K562 (cell line): Measurements from ENCODE around the gene EML6. TPM values are rescaled to one million over a fixed set of nuclear protein-coding genes. Genes with fewer than 3 reads are reported as not detected.

ENCODE experiments used
- ATAC-seq: fragments of 200-7000 bp; cut with Tn5 transposase; 3 replicates; pipeline ENCODE4 v1.9.1; 2020; ENCODE audit warnings: moderate library complexity
- BruUV-seq: library from RNA; stranded (reverse); fragments of 400-500 nt; replicated peaks from 2 replicates; lab custom pipeline; 2021; lab: Mats Ljungman, UMichigan
- CTCF ChIA-PET: fragments of 300-600 bp; formaldehyde crosslinking; extraction: SDS; loops from one replicate; lab custom pipeline; 2021; ENCODE audit warnings: low intra/inter-chr PET ratio; lab: Yijun Ruan, JAX
- POLR2A ChIA-PET: fragments of 300-600, 350-650 bp; sonication (Branson Sonifier 250); formaldehyde crosslinking; extraction: SDS; loops from one replicate; lab custom pipeline; 2021; ENCODE audit warnings: antibody characterized with exemption, inconsistent platforms; lab: Yijun Ruan, JAX
- DNase-seq, 4 experiments: peaks; one replicate each; pipeline versions ENCODE4 v3.0.0 to v3.0.0-alpha.2; 2011 to 2018; ENCODE audit warnings: low spot score in 3 of 4, mixed read lengths in 3 of 4; ENCODE audit errors: extremely low read depth in 1 of 4
- FAIRE-seq: peaks from 2 replicates; lab custom pipeline; 2011; peaks lifted over from hg19 to GRCh38; lab: Jason Lieb, UNC
- H2AFZ ChIP-seq: 2 replicates; pipeline ENCODE4 v1.6.0; 2011; ENCODE audit warnings: low read depth, low read length, control low read depth, inconsistent platforms
- H3K27ac ChIP-seq: fragments of 200-600 bp; 3 replicates; pipeline ENCODE4 v1.8.0; 2011; ENCODE audit warnings: low read depth, mild to moderate bottlenecking, control low read depth, inconsistent platforms, low read length, moderate library complexity, mixed read lengths; ENCODE audit errors: extremely low read depth
- H3K27me3 ChIP-seq, 2 experiments: fragments of 300-600 bp in 1 of 2; 2 replicates in 1 of 2; 3 replicates in 1 of 2; pipeline versions ENCODE4 v1.6.0 to v1.8.0; 2011; ENCODE audit warnings: inconsistent platforms in 2 of 2, low read length in 2 of 2, mild to moderate bottlenecking in 1 of 2, mixed read lengths in 1 of 2, moderate library complexity in 1 of 2; ENCODE audit not compliant: control insufficient read depth in 2 of 2, insufficient read depth in 2 of 2
- H3K36me3 ChIP-seq: fragments of 300-600 bp; 3 replicates; pipeline ENCODE4 v1.8.0; 2011; ENCODE audit warnings: mild to moderate bottlenecking, low read length, inconsistent platforms; ENCODE audit not compliant: control insufficient read depth, insufficient read depth
- H3K4me1 ChIP-seq, 2 experiments: fragments of 200-600 bp in 1 of 2; replicated peaks in 1 of 2; 2 replicates in 1 of 2; 3 replicates in 1 of 2; pipeline versions ENCODE4 v1.5.1 to v1.8.0; 2011; ENCODE audit warnings: inconsistent platforms in 2 of 2, low read length in 2 of 2, mild to moderate bottlenecking in 1 of 2, mixed read lengths in 1 of 2, moderate library complexity in 1 of 2; ENCODE audit not compliant: control insufficient read depth in 2 of 2, insufficient read depth in 2 of 2
- H3K4me2 ChIP-seq: 2 replicates; pipeline ENCODE4 v1.6.1; 2011; ENCODE audit warnings: low read length, control low read depth, inconsistent platforms, mixed read lengths; ENCODE audit not compliant: insufficient read depth
- H3K4me3 ChIP-seq: fragments of 200-600 bp; sonication (generic), shearing (Covaris generic); 2 replicates; pipeline ENCODE4 v1.5.1; 2016; ENCODE audit warnings: control low read depth, inconsistent platforms
- H3K79me2 ChIP-seq: fragments of 200-600 bp; 3 replicates; pipeline ENCODE4 v1.8.0; 2011; ENCODE audit warnings: low read length, inconsistent platforms; ENCODE audit not compliant: control insufficient read depth, insufficient read depth
- H3K9ac ChIP-seq, 2 experiments: 2 replicates each; pipeline versions ENCODE4 v1.6.0 to v1.6.1; 2011; ENCODE audit warnings: low read depth in 2 of 2, low read length in 2 of 2, control low read depth in 1 of 2, inconsistent platforms in 1 of 2, mild to moderate bottlenecking in 1 of 2, mixed read lengths in 1 of 2; ENCODE audit not compliant: insufficient read depth in 1 of 2
- H3K9me1 ChIP-seq: one replicate; pipeline ENCODE4 v1.6.0; 2011; ENCODE audit warnings: inconsistent platforms, mild to moderate bottlenecking, low read length, moderate library complexity; ENCODE audit not compliant: control insufficient read depth, insufficient read depth
- H3K9me3 ChIP-seq: replicated peaks from 2 replicates; pipeline ENCODE4 v1.5.1; 2011; ENCODE audit warnings: low read depth, low read length, inconsistent platforms; ENCODE audit not compliant: control insufficient read depth, insufficient read depth
- H4K20me1 ChIP-seq: replicated peaks from 2 replicates; pipeline ENCODE4 v1.6.1; 2011; ENCODE audit warnings: low read length, inconsistent platforms, mixed read lengths; ENCODE audit not compliant: control insufficient read depth, insufficient read depth
- COPS2 ChIP-seq: fragments of 450-650 bp; conservative IDR thresholded peaks from 2 replicates; pipeline ENCODE4 v1.6.1; 2016; ENCODE audit warnings: mild to moderate bottlenecking, moderate library complexity
- CTCFL ChIP-seq: IDR thresholded peaks from 2 replicates; pipeline ENCODE4 v1.6.1; 2011; ENCODE audit warnings: borderline replicate concordance, low read depth, mild to moderate bottlenecking, moderate library complexity, low read length; ENCODE audit not compliant: insufficient read depth, poor library complexity, severe bottlenecking
- PTTG1 ChIP-seq: fragments of 450-650 bp; IDR thresholded peaks from 2 replicates; pipeline ENCODE4 v1.6.1; 2016; ENCODE audit warnings: low read depth, mild to moderate bottlenecking, missing genetic modification characterization, missing compliant biosample characterization
- RERE ChIP-seq: sonication (generic); formaldehyde crosslinking; IDR thresholded peaks from 2 replicates; pipeline ENCODE4 v1.8.0; 2023; ENCODE audit warnings: missing genetic modification reagents, mild to moderate bottlenecking, borderline replicate concordance
- SP2 ChIP-seq: IDR thresholded peaks from 2 replicates; pipeline ENCODE4 v1.6.1; 2011; ENCODE audit warnings: mild to moderate bottlenecking, low read depth, low read length, moderate library complexity; ENCODE audit not compliant: poor library complexity, severe bottlenecking; ENCODE audit errors: extremely low read depth
- ZNF445 ChIP-seq: fragments of 250-450 bp; sonication (Bioruptor Pico); IDR thresholded peaks from 2 replicates; pipeline ENCODE4 v1.4.0; 2020; ENCODE audit warnings: low read depth, mild to moderate bottlenecking, moderate library complexity
- WGBS: fragments of 100-300 bp; shearing (Covaris generic); methylation state at CpG from one replicate; pipeline ENCODE4 v1.1.6; 2016; ENCODE audit warnings: low coverage, mixed read lengths; ENCODE audit not compliant: insufficient coverage; ENCODE audit errors: missing lambda C conversion rate; 5-methylcytosine and 5-hydroxymethylcytosine counted together
- in situ Hi-C: fragments of 300-500 bp; cut with MboI; formaldehyde crosslinking; loops from 4 replicates; pipeline ENCODE4 v1.15.0; 2018; ENCODE audit warnings: inconsistent platforms, mixed read lengths
- intact Hi-C: fragments of 100-400 bp; cut with micrococcal nuclease; formaldehyde crosslinking; loops from 2 replicates; pipeline ENCODE4 v1.14.2; 2022
- polyA plus RNA-seq, 8 experiments: library from polyadenylated mRNA; depleted of rRNA in 4 of 8; stranded (reverse) in 5 of 8; unstranded in 3 of 8; fragments of >200 nt; fragmentation: Nextera tagmentation in 2 of 8; fragmentation: Illumina TruSeq in 1 of 8; extraction: Ambion mirVana in 2 of 8; extraction: Trizol in 1 of 8; gene quantifications; 2 replicates each; pipeline versions ENCODE4 v1.2.1 to v1.2.3, GENCODE V29; 2011 to 2014; ENCODE audit warnings: inconsistent platforms in 1 of 8, missing spikeins in 1 of 8
- total RNA-seq, 7 experiments: library from RNA; depleted of rRNA in 6 of 7; stranded (reverse); fragments of >200 nt in 6 of 7; fragmentation: Illumina TruSeq in 2 of 7; extraction: Trizol in 2 of 7; gene quantifications; 2 replicates each; pipeline versions ENCODE4 v1.2.1 to v1.2.3, GENCODE V29; 2011 to 2021; ENCODE audit warnings: low replicate concordance in 1 of 7
- TF ChIP-seq, protein P1 (sequence below): sonication (generic); formaldehyde crosslinking; IDR thresholded peaks from 2 replicates; pipeline ENCODE4 v1.9.0; 2022; ENCODE audit warnings: mild to moderate bottlenecking, missing genetic modification reagents

The EML6 gene
- total and polyA plus RNA-seq, 9 of the 15 experiments (the other 6 are each of a cell fraction or from before 2014, with no cell fraction given), result 0.07 to 0.56 (median 0.25) TPM

- Histone ChIP-seq H3K4me2 (no peak overlapping the region), H3K9ac (no peak overlapping the region), H3K4me3 (no peak overlapping the region), H2AFZ (no peak overlapping the region), H3K79me2 (no peaks in the 10 kb centered on the region), H3K27ac (no peak overlapping the region), H3K4me1 (no peaks in the 10 kb centered on the region; a peak in 1 of 5 replicates), H3K27me3 (peaks cover 27 to 30% of the 10 kb centered on the region in 2 experiments; a peak in 3 of 5 replicates), H3K36me3 (no peaks in the 10 kb centered on the region), H4K20me1 (no peaks in the 10 kb centered on the region; the same call in 1 of the 2 replicates), H3K9me3 (no peaks in the 10 kb centered on the region), H3K9me1 (no peaks in the 10 kb centered on the region)
- BruUV-seq, result no TSS peak
- intact Hi-C loops (no loop called here), in situ Hi-C loops (no loop called here)
- CTCF ChIA-PET, result interaction anchor here (0.7 kb wide), 1 partner anchor 69 kb away, joined by 5 read pairs; no protein-coding TSS in a partner anchor
- no peak for DNase-seq
- ATAC-seq, result no peak
- POLR2A ChIA-PET, result interaction anchor here (0.7 kb wide), 1 partner anchor 12 kb away, joined by 3 read pairs; no protein-coding TSS in a partner anchor
- no peak for FAIRE-seq
- 13% methylated on average over 2 of the region's 3 CpGs for WGBS
- TF ChIP-seq RERE, result no peak
- TF ChIP-seq CTCFL, result no peak
- no peak for TF ChIP-seq ZNF445 (CRISPR knock-in tag)
- no peak for TF ChIP-seq COPS2
- TF ChIP-seq SP2, result no peak
- TF ChIP-seq, protein P1, sequence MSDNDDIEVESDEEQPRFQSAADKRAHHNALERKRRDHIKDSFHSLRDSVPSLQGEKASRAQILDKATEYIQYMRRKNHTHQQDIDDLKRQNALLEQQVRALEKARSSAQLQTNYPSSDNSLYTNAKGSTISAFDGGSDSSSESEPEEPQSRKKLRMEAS (CRISPR knock-in tag), result no peak
- TF ChIP-seq PTTG1 (tag), result no peak
These were observed 162.4 kb downstream of the EML6 start for GRCh38 chr2:54885891-54886290.
